Naive thymus-derived CD4-positive, alpha-beta T cell (primary cell): ENCODE data around the gene ATRAID. TPM values are rescaled to one million over a fixed set of nuclear protein-coding genes. Genes with fewer than 3 reads are reported as not detected.
A peak's percentile ranks its signal among the peaks of the same experiment; 100 is the strongest.

Experiments used
- ATAC-seq: fragments of 150-1000 bp; cut with Tn5 transposase; 2 replicates; pipeline ENCODE4 v1.10.0; 2021; ENCODE audit warnings: mild to moderate bottlenecking, moderate library complexity
- CTCF ChIA-PET: fragments of 350-600 bp; sonication (Branson Sonifier 250); formaldehyde crosslinking; loops from one replicate; lab custom pipeline; 2021; ENCODE audit warnings: antibody characterized with exemption; lab: Charles Lee
- POLR2A ChIA-PET: fragments of 350-600 bp; sonication (Branson Sonifier 250); formaldehyde crosslinking; loops from one replicate; lab custom pipeline; 2021; ENCODE audit warnings: antibody characterized with exemption, inconsistent platforms; lab: Charles Lee
- DNase-seq, 9 donors: peaks; one replicate each; pipeline versions ENCODE4 v3.0.0 to v3.0.0-alpha.2; 2020 to 2022; ENCODE audit warnings: mixed read lengths in 1 of 9
- H3K27ac ChIP-seq: one replicate; pipeline ENCODE4 v1.7.0; 2013; ENCODE audit warnings: mild to moderate bottlenecking, low read depth, low read length, moderate library complexity
- H3K27me3 ChIP-seq, 2 donors: one replicate each; pipeline ENCODE4 v1.7.0; 2013; ENCODE audit warnings: low read length in 2 of 2, mild to moderate bottlenecking in 2 of 2, moderate library complexity in 2 of 2; ENCODE audit not compliant: control insufficient read depth in 2 of 2, insufficient read depth in 2 of 2
- H3K36me3 ChIP-seq, 3 experiments: 1 replicate in 2 of 3; 2 replicates in 1 of 3; pipeline ENCODE4 v1.7.0; 2013; ENCODE audit warnings: low read length in 3 of 3, mild to moderate bottlenecking in 3 of 3, moderate library complexity in 1 of 3; ENCODE audit not compliant: insufficient read depth in 3 of 3, control insufficient read depth in 2 of 3
- H3K4me1 ChIP-seq, 2 donors: one replicate each; pipeline ENCODE4 v1.7.0; 2013; ENCODE audit warnings: low read length in 2 of 2, mild to moderate bottlenecking in 2 of 2, moderate library complexity in 1 of 2; ENCODE audit not compliant: control insufficient read depth in 2 of 2, insufficient read depth in 2 of 2
- H3K4me3 ChIP-seq: 2 replicates; pipeline ENCODE4 v1.7.0; 2013; ENCODE audit warnings: mild to moderate bottlenecking, low read length
- H3K9me3 ChIP-seq, 3 experiments: 1 replicate in 2 of 3; 2 replicates in 1 of 3; pipeline ENCODE4 v1.7.0; 2013; ENCODE audit warnings: low read length in 3 of 3; ENCODE audit not compliant: control insufficient read depth in 2 of 3
- H3K27ac Mint-ChIP-seq, 9 donors: one replicate each; pipeline ENCODE4 v1.8.0; 2020 to 2022; ENCODE audit warnings: mixed read lengths in 9 of 9, mild to moderate bottlenecking in 8 of 9, moderate library complexity in 5 of 9, inconsistent platforms in 2 of 9
- H3K27me3 Mint-ChIP-seq, 5 donors: one replicate each; pipeline ENCODE4 v1.8.0; 2021 to 2022; ENCODE audit warnings: mixed read lengths in 5 of 5, mild to moderate bottlenecking in 1 of 5
- H3K36me3 Mint-ChIP-seq, 5 donors: one replicate each; pipeline ENCODE4 v1.8.0; 2020 to 2022; ENCODE audit warnings: mixed read lengths in 5 of 5, mild to moderate bottlenecking in 3 of 5, inconsistent platforms in 1 of 5
- H3K4me1 Mint-ChIP-seq, 7 donors: one replicate each; pipeline ENCODE4 v1.8.0; 2020 to 2022; ENCODE audit warnings: mixed read lengths in 7 of 7, mild to moderate bottlenecking in 3 of 7, inconsistent platforms in 1 of 7
- H3K4me3 Mint-ChIP-seq, 10 donors: one replicate each; pipeline ENCODE4 v1.8.0; 2020 to 2022; ENCODE audit warnings: mild to moderate bottlenecking in 10 of 10, mixed read lengths in 10 of 10, moderate library complexity in 6 of 10, inconsistent platforms in 2 of 10
- H3K9me3 Mint-ChIP-seq, 11 donors: one replicate each; pipeline ENCODE4 v1.8.0; 2020 to 2022; ENCODE audit warnings: mixed read lengths in 11 of 11, mild to moderate bottlenecking in 4 of 11, inconsistent platforms in 1 of 11, moderate library complexity in 1 of 11
- intact Hi-C, 2 donors: fragments of 100-400 bp; cut with micrococcal nuclease; formaldehyde crosslinking; loops; one replicate each; pipeline ENCODE4 v1.15.1; 2023
- polyA plus RNA-seq, 2 donors: library from polyadenylated mRNA; unstranded; fragments of 300-500 nt; fragmentation: Illumina TruSeq; gene quantifications; one replicate each; pipeline ENCODE4 v1.2.3, GENCODE V29; 2021
- total RNA-seq, 6 experiments: library from RNA in 5 of 6; stranded (reverse) in 5 of 6; gene quantifications; 1 replicate in 5 of 6; 2 replicates in 1 of 6; pipeline ENCODE4 v1.2.3 and lab custom pipeline; 2021 to 2026

ATRAID gene
- total and polyA plus RNA-seq, 7 experiments from 2014 or later, result 71.0 to 391 (median 102) TPM

DNA sequence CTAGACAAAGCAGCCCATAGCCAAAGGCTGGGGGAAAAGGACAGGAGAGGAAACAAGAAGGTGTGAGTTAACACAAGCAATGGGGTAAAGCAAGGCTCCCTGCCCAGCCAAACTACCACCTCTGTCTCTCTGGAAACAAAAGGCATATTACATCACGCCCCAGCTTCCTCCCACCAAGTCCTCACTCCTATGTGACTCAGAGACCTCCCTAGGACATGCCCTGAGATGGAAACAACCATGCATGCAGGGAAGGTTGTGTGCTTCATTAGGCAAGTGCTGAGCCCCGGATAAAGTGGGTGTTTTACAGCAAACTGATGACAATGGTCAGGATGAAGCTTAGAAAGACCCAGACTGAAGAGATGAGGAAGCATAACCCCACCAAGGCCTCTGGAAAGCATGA, 9.0 kb upstream of the ATRAID start:
- Histone ChIP-seq H3K4me1 (no peaks in the 10 kb centered on the region), H3K4me3 (no peak overlapping the region), H3K9me3 (no peaks in the 10 kb centered on the region), H3K36me3 (peaks cover 0 to 83% (median 4%) of the 10 kb centered on the region in 3 experiments), H3K27ac (no peak overlapping the region), H3K27me3 (no peaks in the 10 kb centered on the region)
- ATAC-seq, result no peak
- POLR2A ChIA-PET, result no interaction called here
- CTCF ChIA-PET, result no interaction called here
- H3K27me3 Mint-ChIP-seq, result no peaks in the 10 kb centered on the region
- H3K27ac Mint-ChIP-seq, result no peak overlapping the region
- no peak for DNase-seq
- H3K36me3 Mint-ChIP-seq, result peaks cover 13 to 39% (median 20%) of the 10 kb centered on the region in 5 donors
- intact Hi-C loops, result no loop called here
- peaks cover 0 to 1% (median 0%) of the 10 kb centered on the region in 11 donors for H3K9me3 Mint-ChIP-seq
- peaks cover 0 to 15% (median 2%) of the 10 kb centered on the region in 7 donors for H3K4me1 Mint-ChIP-seq
- no peak overlapping the region for H3K4me3 Mint-ChIP-seq

DNA sequence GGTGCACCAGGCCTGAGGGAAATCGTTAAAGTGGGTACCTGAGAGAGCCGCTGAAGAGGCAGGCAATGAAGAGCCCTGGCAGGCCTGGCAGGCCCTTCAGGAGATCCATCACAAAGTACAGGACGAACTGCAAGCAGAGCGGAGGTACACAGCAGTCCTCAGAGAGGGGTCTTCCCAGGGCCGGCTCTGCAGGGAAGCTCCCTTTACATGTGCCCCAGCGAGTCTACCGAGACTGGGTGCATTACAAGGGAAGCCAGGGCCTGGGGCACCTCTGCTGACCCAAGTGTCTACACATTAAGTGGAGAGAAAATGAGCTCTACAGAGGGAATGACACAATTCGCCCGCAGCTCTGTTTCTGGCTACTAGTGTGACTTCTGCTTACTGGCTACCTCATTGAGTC, 8.1 kb upstream of the ATRAID start:
- CTCF ChIA-PET, result no interaction called here
- H3K36me3 ChIP-seq, result peaks cover 0 to 91% (median 4%) of the 10 kb centered on the region in 3 experiments
- peaks cover 13 to 40% (median 20%) of the 10 kb centered on the region in 5 donors for H3K36me3 Mint-ChIP-seq

DNA sequence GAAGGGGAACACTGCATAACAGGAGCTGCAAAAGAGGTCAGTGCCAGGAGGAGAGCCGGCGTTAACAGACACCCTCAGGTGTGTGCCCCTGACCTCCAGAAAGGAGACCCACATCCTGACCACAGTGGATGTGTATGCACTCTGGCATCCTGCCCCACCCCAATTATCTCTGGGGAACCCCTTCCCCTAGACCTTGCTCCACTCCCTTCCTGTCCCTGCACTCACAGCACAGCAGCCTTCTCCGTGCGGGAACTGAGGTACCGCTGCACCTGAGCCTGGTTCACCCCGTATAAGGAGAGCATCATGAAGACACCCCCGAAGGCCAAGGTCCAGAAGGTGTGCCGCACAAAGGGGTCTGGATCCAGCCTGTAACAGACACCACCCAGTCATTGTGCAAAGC, 7.3 kb upstream of the ATRAID start:
- H3K36me3 Mint-ChIP-seq, result peaks cover 13 to 43% (median 20%) of the 10 kb centered on the region in 5 donors
- Histone ChIP-seq H3K36me3 (peaks cover 0 to 98% (median 4%) of the 10 kb centered on the region in 3 experiments), H3K27ac (no peak overlapping the region), H3K27me3 (no peaks in the 10 kb centered on the region), H3K9me3 (no peaks in the 10 kb centered on the region), H3K4me1 (no peaks in the 10 kb centered on the region), H3K4me3 (no peak overlapping the region)
- ChIA-PET POLR2A (no interaction called here), CTCF (interaction anchor here (0.5 kb wide), 1 partner anchor 114 kb away, joined by 5 read pairs; no protein-coding TSS in a partner anchor)
- H3K4me3 Mint-ChIP-seq, result peak overlapping the region in 1 of 10 donors; percentile 25
- H3K27ac Mint-ChIP-seq, result peak overlapping the region in 3 of 9 donors; percentile 28 to 62 (median 60)
- no peak for ATAC-seq
- H3K4me1 Mint-ChIP-seq, result peaks cover 0 to 24% (median 7%) of the 10 kb centered on the region in 7 donors
- no peak for DNase-seq
- intact Hi-C loops, result no loop called here
- peaks cover 0 to 1% (median 0%) of the 10 kb centered on the region in 11 donors for H3K9me3 Mint-ChIP-seq
- H3K27me3 Mint-ChIP-seq, result no peaks in the 10 kb centered on the region

More for the DNA sequence above, 8.1 kb upstream of the ATRAID start:
- intact Hi-C loops, result no loop called here
- Mint-ChIP-seq H3K9me3 (peaks cover 0 to 1% (median 0%) of the 10 kb centered on the region in 11 donors), H3K4me1 (peaks cover 0 to 20% (median 3%) of the 10 kb centered on the region in 7 donors), H3K27me3 (no peaks in the 10 kb centered on the region), H3K27ac (peak overlapping the region in 1 of 9 donors; percentile 11), H3K4me3 (no peak overlapping the region)
- Histone ChIP-seq H3K4me3 (no peak overlapping the region), H3K4me1 (no peaks in the 10 kb centered on the region), H3K9me3 (no peaks in the 10 kb centered on the region), H3K27me3 (no peaks in the 10 kb centered on the region), H3K27ac (no peak overlapping the region)
- ATAC-seq, result no peak
- POLR2A ChIA-PET, result no interaction called here
- no peak for DNase-seq

DNA sequence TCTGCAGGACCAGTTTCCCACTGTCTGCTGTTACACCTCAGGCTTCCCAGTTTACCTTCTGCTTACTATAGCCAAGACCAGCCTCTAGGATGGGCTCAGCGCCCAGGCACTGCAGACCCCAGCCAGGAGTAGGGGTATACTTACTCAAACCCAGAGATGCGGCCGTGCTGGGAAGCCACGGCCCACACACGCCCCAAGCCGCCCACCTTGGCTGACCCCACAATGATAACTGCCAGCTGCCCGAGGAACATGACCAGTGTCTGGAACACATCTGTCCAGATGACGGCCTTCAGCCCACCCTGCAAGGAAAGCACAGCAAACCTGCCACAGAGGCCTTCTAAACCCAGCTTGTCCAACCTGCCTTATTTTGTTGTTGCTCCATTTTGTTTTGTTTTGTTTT, 6.6 kb upstream of the ATRAID start:
- peaks cover 0 to 1% (median 0%) of the 10 kb centered on the region in 11 donors for H3K9me3 Mint-ChIP-seq
- no peak overlapping the region for H3K27ac ChIP-seq
- no peaks in the 10 kb centered on the region for H3K27me3 ChIP-seq
- ChIA-PET POLR2A (no interaction called here), CTCF (interaction anchor here (0.5 kb wide), 1 partner anchor 115 kb away, joined by 5 read pairs; no protein-coding TSS in a partner anchor)
- H3K4me3 ChIP-seq, result no peak overlapping the region
- H3K27ac Mint-ChIP-seq, result peak overlapping the region in 1 of 9 donors; percentile 34
- no peaks in the 10 kb centered on the region for H3K27me3 Mint-ChIP-seq
- intact Hi-C loops, result no loop called here
- H3K9me3 ChIP-seq, result no peaks in the 10 kb centered on the region
- DNase-seq (no peak), ATAC-seq (no peak)
- H3K36me3 ChIP-seq, result peaks cover 0 to 93% (median 4%) of the 10 kb centered on the region in 3 experiments
- H3K4me3 Mint-ChIP-seq, result no peak overlapping the region
- no peaks in the 10 kb centered on the region for H3K4me1 ChIP-seq
- peaks cover 13 to 43% (median 20%) of the 10 kb centered on the region in 5 donors for H3K36me3 Mint-ChIP-seq
- H3K4me1 Mint-ChIP-seq, result peaks cover 0 to 30% (median 12%) of the 10 kb centered on the region in 7 donors

DNA sequence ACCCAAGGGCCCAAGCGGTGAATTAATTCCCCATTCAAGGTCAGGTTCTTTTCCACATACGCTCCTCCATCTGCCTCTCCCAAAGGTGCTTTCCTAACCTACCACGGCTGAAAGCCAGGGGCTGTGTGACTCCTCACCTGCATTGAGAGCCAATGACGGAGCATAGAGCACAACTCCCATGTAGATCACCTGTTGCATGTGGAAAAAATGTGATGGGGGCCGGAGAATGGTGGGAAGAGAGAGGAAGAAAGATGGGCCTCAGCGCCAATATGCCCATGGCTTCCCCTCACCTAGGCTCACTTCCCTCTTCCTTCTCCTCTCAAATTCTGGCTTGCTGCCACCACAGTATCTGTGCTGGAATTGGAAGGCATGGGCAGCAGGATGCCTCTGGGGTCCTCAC, 5.5 kb upstream of the ATRAID start:
- no peak for DNase-seq
- no peak for ATAC-seq
- Histone ChIP-seq H3K36me3 (peaks cover 0 to 83% (median 4%) of the 10 kb centered on the region in 3 experiments), H3K4me1 (peaks cover 0 to 4% of the 10 kb centered on the region in 2 donors), H3K4me3 (no peak overlapping the region), H3K27ac (no peak overlapping the region), H3K9me3 (no peaks in the 10 kb centered on the region), H3K27me3 (no peaks in the 10 kb centered on the region)
- H3K4me3 Mint-ChIP-seq, result no peak overlapping the region
- POLR2A ChIA-PET, result no interaction called here
- H3K27me3 Mint-ChIP-seq, result no peaks in the 10 kb centered on the region
- H3K27ac Mint-ChIP-seq, result no peak overlapping the region
- peaks cover 13 to 43% (median 20%) of the 10 kb centered on the region in 5 donors for H3K36me3 Mint-ChIP-seq
- intact Hi-C loops, result no loop called here
- CTCF ChIA-PET, result no interaction called here
- H3K9me3 Mint-ChIP-seq, result peaks cover 0 to 1% (median 0%) of the 10 kb centered on the region in 11 donors
- H3K4me1 Mint-ChIP-seq, result peaks cover 0 to 34% (median 16%) of the 10 kb centered on the region in 7 donors

DNA sequence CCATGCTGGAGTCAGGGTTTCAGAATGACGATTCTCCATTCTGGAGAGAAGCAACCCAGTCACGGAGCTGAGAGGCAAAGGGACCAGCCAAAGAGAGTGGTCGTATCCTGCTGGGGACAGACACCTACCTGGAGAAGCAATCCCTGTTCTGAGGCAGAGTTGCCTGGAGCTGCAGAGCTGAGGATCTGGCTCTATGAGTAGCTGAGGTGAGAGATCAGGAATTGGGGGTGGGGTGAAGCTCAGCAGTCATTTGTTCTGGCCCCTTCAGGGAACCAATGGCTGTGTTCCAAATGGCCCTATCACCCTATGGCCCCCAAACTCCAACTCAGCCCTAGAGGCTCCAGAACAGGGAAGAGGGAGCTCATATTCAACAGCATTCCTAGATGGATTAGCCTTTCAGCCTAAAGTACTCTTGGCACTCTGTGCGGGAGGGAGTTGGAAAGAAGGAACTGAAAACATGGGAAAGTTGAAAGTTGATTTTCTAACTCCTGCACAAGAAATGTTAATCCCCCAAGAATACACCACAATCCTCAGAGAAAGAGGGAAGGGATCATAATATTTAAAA, 3.3 kb upstream of the ATRAID start:
- no peaks in the 10 kb centered on the region for H3K9me3 ChIP-seq
- intact Hi-C loops, result no loop called here
- H3K36me3 Mint-ChIP-seq, result peaks cover 4 to 42% (median 21%) of the 10 kb centered on the region in 5 donors
- H3K27ac ChIP-seq, result no peak overlapping the region
- peak overlapping the region in 1 of 10 donors; percentile 52 for H3K4me3 Mint-ChIP-seq
- no peak overlapping the region for H3K27ac Mint-ChIP-seq
- no peak for ATAC-seq
- no peaks in the 10 kb centered on the region for H3K9me3 Mint-ChIP-seq
- DNase-seq, result no peak
- H3K4me1 Mint-ChIP-seq, result peaks cover 12 to 44% (median 30%) of the 10 kb centered on the region in 7 donors
- ChIA-PET CTCF (interaction anchor here (0.7 kb wide), 1 partner anchor 30 kb away, joined by 3 read pairs; no protein-coding TSS in a partner anchor), POLR2A (no interaction called here)
- peaks cover 0 to 65% (median 4%) of the 10 kb centered on the region in 3 experiments for H3K36me3 ChIP-seq
- H3K4me1 ChIP-seq, result peaks cover 8 to 13% of the 10 kb centered on the region in 2 donors
- H3K27me3 ChIP-seq, result no peaks in the 10 kb centered on the region
- no peak overlapping the region for H3K4me3 ChIP-seq
- H3K27me3 Mint-ChIP-seq, result no peaks in the 10 kb centered on the region
